ENCODE results near the gene ZNF398.

The ZNF398 gene

DNA sequence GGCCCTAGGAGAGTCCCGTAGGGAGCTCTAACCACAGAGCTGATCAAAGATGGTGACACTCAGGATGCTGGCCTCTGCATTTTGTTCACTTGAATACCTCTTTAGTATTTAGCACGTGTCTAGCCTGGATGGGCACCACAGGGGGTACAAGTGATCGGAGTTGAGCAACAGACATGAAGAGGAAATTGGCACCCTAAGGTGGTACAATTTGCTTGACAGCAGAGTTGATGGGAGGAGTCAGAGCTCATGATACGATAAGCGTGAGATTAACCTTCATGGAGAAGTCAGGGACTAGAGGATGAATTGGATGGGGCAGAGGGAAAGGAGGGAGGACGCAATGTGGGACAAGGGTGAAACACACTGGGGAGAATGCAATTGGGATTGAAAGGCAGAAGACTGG, 82.3 kb downstream of the ZNF398 start:
- DNase-seq: no peak

- no peak for DNase-seq
Measured at GRCh38 chr7:149232362-149232761, 85.1 kb downstream of the ZNF398 start.
